Hepatocyte (in vitro differentiated cells): Measurements from ENCODE around the gene GNAT2. TPM values are rescaled to one million over a fixed set of nuclear protein-coding genes. Genes with fewer than 3 reads are reported as not detected.

Source experiments
- DNase-seq: peaks from one replicate; pipeline ENCODE4 v3.0.0-alpha.2; 2016; ENCODE audit warnings: low spot score
- H2AFZ ChIP-seq: fragments of 200-600 bp; sonication (generic); 2 replicates; pipeline ENCODE4 v1.6.0; 2016; ENCODE audit warnings: antibody characterized with exemption, mild to moderate bottlenecking
- H3K27ac ChIP-seq: fragments of 200-600 bp; sonication (generic); 2 replicates; pipeline ENCODE4 v1.5.1; 2016; ENCODE audit warnings: mild to moderate bottlenecking
- H3K27me3 ChIP-seq: fragments of 200-600 bp; sonication (generic); 2 replicates; pipeline ENCODE4 v1.6.1; 2016
- H3K36me3 ChIP-seq: fragments of 200-600 bp; sonication (generic); replicated peaks from 2 replicates; pipeline ENCODE4 v1.5.1; 2016; ENCODE audit warnings: low read depth; ENCODE audit not compliant: insufficient read depth
- H3K4me1 ChIP-seq: fragments of 200-600 bp; sonication (generic); 2 replicates; pipeline ENCODE4 v1.5.1; 2016; ENCODE audit warnings: mild to moderate bottlenecking, moderate library complexity; ENCODE audit not compliant: insufficient read depth
- H3K4me2 ChIP-seq: fragments of 200-600 bp; sonication (generic); 2 replicates; pipeline ENCODE4 v1.6.0; 2016
- H3K4me3 ChIP-seq: fragments of 200-600 bp; sonication (generic); 2 replicates; pipeline ENCODE4 v1.5.1; 2016; ENCODE audit warnings: mild to moderate bottlenecking
- H3K79me2 ChIP-seq: fragments of 200-600 bp; sonication (generic); 2 replicates; pipeline ENCODE4 v1.6.0; 2017; ENCODE audit warnings: mild to moderate bottlenecking
- H3K9me2 ChIP-seq: fragments of 200-600 bp; sonication (generic); replicated peaks from 2 replicates; pipeline ENCODE4 v1.6.0; 2017; ENCODE audit warnings: mild to moderate bottlenecking; ENCODE audit not compliant: insufficient read depth
- H3K9me3 ChIP-seq: fragments of 200-600 bp; sonication (generic); 2 replicates; pipeline ENCODE4 v1.5.1; 2016; ENCODE audit warnings: low read depth, mild to moderate bottlenecking
- H4K20me1 ChIP-seq: fragments of 200-600 bp; sonication (generic); 2 replicates; pipeline ENCODE4 v1.6.0; 2016; ENCODE audit warnings: mild to moderate bottlenecking; ENCODE audit not compliant: insufficient read depth, poor library complexity, severe bottlenecking
- EZH2 ChIP-seq: fragments of 200-600 bp; sonication (generic); IDR thresholded peaks from 2 replicates; pipeline ENCODE4 v1.6.1; 2016; ENCODE audit warnings: antibody characterized with exemption, mild to moderate bottlenecking, borderline replicate concordance
- EZH2phosphoT487 ChIP-seq: fragments of 200-600 bp; sonication (generic); IDR thresholded peaks from one replicate; pipeline ENCODE4 v1.6.1; 2018; ENCODE audit warnings: antibody characterized with exemption, mild to moderate bottlenecking, low read depth, moderate library complexity; ENCODE audit not compliant: unreplicated experiment, severe bottlenecking
- whole genome bisulfite sequencing: methylation state at CpG from one replicate; pipeline ENCODE4 v1.1.6; 2016; ENCODE audit warnings: low lambda C conversion rate; ENCODE audit errors: missing lambda C conversion rate; 5-methylcytosine and 5-hydroxymethylcytosine counted together
- polyA plus RNA-seq: library from polyadenylated mRNA; unstranded; fragments of >200 nt; fragmentation: Nextera tagmentation; extraction: Ambion mirVana; gene quantifications from 2 replicates; pipeline ENCODE4 v1.2.1, GENCODE V29; 2016
- total RNA-seq: library from RNA; depleted of rRNA; stranded (reverse); fragments of >200 nt; gene quantifications from 2 replicates; pipeline ENCODE4 v1.2.3, GENCODE V29; 2014
- TF ChIP-seq, protein P1 (sequence below): fragments of 200-600 bp; sonication (generic); IDR thresholded peaks from 2 replicates; pipeline ENCODE4 v1.5.1; 2016; ENCODE audit warnings: antibody characterized with exemption, mild to moderate bottlenecking; ENCODE audit not compliant: poor library complexity

The GNAT2 gene
- total and polyA plus RNA-seq, 2 experiments from 2014 or later: 0.18 TPM; not detected in 1

DNA sequence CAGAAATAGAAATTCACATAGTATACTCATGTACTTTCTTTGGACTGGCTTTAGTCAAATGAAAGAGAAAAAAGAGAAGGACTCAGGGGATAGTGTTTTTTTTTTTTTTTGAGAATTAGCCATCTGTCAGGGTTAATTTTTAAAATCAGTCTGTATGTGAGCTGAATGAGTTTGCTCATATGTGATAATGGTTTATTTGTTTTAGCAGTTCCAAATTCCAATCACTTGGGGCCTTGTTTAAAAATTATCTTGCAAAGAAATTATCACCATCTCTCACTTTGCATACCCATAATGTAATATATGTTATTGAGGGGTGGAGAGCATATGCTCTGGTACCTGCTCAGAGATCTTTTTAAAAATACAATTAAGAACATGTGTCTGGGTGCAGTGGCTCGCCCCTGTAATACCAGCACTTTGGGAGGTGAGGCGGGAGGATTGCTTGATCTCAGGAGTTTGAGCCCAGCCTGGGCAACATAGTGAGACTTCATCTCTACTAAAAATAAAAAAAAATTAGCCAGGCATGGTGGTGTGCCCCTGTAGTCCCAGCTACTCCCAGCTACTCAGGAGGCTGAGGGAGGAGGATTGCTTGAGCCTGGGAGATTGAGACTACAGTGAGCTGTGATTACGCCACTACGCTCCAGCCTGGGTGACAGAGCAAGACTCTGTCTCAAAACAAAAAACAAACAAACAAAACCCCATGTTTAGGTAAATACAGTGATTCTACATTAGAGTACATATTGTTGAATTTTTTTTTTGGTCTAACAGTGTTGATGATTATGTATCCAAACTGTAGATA, 51.3 kb downstream of the GNAT2 start:
- H3K4me2 ChIP-seq: peak overlapping the region; percentile 4
- H3K4me3 ChIP-seq: no peak overlapping the region
- no peaks in the 10 kb centered on the region for H3K36me3 ChIP-seq
- H4K20me1 ChIP-seq: peaks cover 77% of the 10 kb centered on the region
- H3K9me3 ChIP-seq: no peaks in the 10 kb centered on the region
- no peak overlapping the region for H2AFZ ChIP-seq
- 91% methylated on average over 4 of the region's 4 CpGs for WGBS
- H3K79me2 ChIP-seq: peaks cover 100% of the 10 kb centered on the region
- no peak for DNase-seq
- peaks cover 58% of the 10 kb centered on the region for H3K4me1 ChIP-seq
- TF ChIP-seq EZH2: no peak
- TF ChIP-seq, protein P1, sequence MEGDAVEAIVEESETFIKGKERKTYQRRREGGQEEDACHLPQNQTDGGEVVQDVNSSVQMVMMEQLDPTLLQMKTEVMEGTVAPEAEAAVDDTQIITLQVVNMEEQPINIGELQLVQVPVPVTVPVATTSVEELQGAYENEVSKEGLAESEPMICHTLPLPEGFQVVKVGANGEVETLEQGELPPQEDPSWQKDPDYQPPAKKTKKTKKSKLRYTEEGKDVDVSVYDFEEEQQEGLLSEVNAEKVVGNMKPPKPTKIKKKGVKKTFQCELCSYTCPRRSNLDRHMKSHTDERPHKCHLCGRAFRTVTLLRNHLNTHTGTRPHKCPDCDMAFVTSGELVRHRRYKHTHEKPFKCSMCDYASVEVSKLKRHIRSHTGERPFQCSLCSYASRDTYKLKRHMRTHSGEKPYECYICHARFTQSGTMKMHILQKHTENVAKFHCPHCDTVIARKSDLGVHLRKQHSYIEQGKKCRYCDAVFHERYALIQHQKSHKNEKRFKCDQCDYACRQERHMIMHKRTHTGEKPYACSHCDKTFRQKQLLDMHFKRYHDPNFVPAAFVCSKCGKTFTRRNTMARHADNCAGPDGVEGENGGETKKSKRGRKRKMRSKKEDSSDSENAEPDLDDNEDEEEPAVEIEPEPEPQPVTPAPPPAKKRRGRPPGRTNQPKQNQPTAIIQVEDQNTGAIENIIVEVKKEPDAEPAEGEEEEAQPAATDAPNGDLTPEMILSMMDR: peak; percentile 2
- H3K27ac ChIP-seq: peak overlapping the region; percentile 22
- no peaks in the 10 kb centered on the region for H3K9me2 ChIP-seq
- H3K27me3 ChIP-seq: no peaks in the 10 kb centered on the region

DNA sequence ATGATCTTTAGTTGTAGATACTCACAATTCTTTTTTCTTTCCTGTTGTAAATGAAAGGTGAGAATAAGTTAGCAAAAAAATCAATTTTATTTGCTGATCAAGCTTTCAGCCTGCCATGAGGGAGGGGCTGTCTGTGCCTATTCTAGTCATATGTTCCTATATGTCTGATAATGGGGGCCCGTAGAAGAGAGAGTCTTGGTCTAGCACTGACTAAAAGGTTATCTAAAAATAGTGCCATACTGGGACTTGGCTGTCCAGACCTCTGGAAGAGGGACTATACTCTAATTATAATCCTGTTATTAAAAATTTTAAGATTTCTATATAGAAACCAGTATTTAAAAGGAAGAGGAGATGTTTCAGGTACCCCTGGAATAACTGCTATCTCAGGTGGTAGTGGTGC, 52.4 kb downstream of the GNAT2 start:
- no peak for TF ChIP-seq EZH2phosphoT487
- TF ChIP-seq, protein P1: no peak
- no peak for TF ChIP-seq EZH2
- 67% methylated on average over 1 of the region's 1 CpG for WGBS
- Histone ChIP-seq H3K79me2 (peaks cover 100% of the 10 kb centered on the region), H3K27me3 (no peaks in the 10 kb centered on the region), H2AFZ (no peak overlapping the region), H3K4me3 (no peak overlapping the region), H3K4me2 (peak overlapping the region; percentile 4), H3K9me2 (no peaks in the 10 kb centered on the region), H3K27ac (peak overlapping the region; percentile 0), H3K4me1 (peaks cover 61% of the 10 kb centered on the region), H4K20me1 (peaks cover 77% of the 10 kb centered on the region), H3K36me3 (no peaks in the 10 kb centered on the region), H3K9me3 (no peaks in the 10 kb centered on the region)
- DNase-seq: no peak

DNA sequence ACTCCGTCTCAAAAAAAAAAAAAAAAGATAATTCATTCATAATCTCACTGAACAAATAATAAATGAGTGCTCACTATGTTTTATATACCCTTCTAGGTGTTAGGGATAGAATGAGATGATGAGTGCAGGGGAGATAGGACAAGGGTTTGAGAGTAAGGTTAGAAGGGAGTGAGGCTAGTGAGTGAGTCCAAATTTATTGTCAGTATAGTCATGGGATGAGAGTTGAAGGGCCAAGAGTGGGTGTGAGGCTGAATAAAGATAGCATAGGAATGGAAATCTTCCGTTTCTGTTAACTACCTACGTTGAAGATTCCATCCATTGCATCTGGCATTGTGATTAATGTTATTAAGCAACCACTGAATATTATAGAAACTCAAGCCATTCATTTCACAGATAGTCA, 54.2 kb downstream of the GNAT2 start:
- no peaks in the 10 kb centered on the region for H3K9me2 ChIP-seq
- no peak overlapping the region for H3K4me2 ChIP-seq
- TF ChIP-seq, protein P1: no peak
- no peak for TF ChIP-seq EZH2phosphoT487
- TF ChIP-seq EZH2: no peak
- DNase-seq: no peak
- H3K9me3 ChIP-seq: no peaks in the 10 kb centered on the region
- H2AFZ ChIP-seq: no peak overlapping the region
- H3K27me3 ChIP-seq: no peaks in the 10 kb centered on the region
- H3K4me1 ChIP-seq: peaks cover 63% of the 10 kb centered on the region
- no peak overlapping the region for H3K27ac ChIP-seq
- peaks cover 100% of the 10 kb centered on the region for H3K79me2 ChIP-seq
- H3K4me3 ChIP-seq: no peak overlapping the region
- 96% methylated on average over 3 of the region's 3 CpGs for WGBS
- peaks cover 79% of the 10 kb centered on the region for H4K20me1 ChIP-seq
- no peaks in the 10 kb centered on the region for H3K36me3 ChIP-seq
